ENCODE data around the gene FLCN. TPM values are rescaled to one million over a fixed set of nuclear protein-coding genes. Genes with fewer than 3 reads are reported as not detected.

FLCN gene
- total RNA-seq, 2 donors from 2014 or later = 43.8 to 125 TPM

GRCh38 chr17:17246879-17247278, 9.9 kb upstream of the FLCN start:
- intact Hi-C loops (cut with DNase I) = no loop called here
- no peak for TF ChIP-seq POLR2A (IDR thresholded peaks at IDR 0.05)
- no peak for TF ChIP-seq POLR2AphosphoS5 (IDR thresholded peaks at IDR 0.05)
- TF ChIP-seq CTCF (IDR thresholded peaks at IDR 0.05) = no peak
- Histone ChIP-seq H3K36me3 (peaks cover 0 to 5% of the 10 kb centered on the region in 2 donors), H3K27ac (no peak overlapping the region), H3K9me3 (no peaks in the 10 kb centered on the region), H3K4me3 (no peak overlapping the region), H3K4me1 (replicated peaks) (no peaks in the 10 kb centered on the region), H3K27me3 (replicated peaks; ENCODE audit: insufficient read depth) (no peaks in the 10 kb centered on the region)
- DNase-seq (ENCODE audit: low spot score) = no peak
- 87% methylated on average over 3 of the region's 3 CpGs for WGBS

GRCh38 chr17:17243163-17243562, 6.2 kb upstream of the FLCN start:
- Histone ChIP-seq H3K4me1 (replicated peaks) (no peaks in the 10 kb centered on the region), H3K27ac (no peak overlapping the region), H3K4me3 (no peak overlapping the region), H3K9me3 (no peaks in the 10 kb centered on the region), H3K27me3 (replicated peaks; ENCODE audit: insufficient read depth) (no peaks in the 10 kb centered on the region), H3K36me3 (no peaks in the 10 kb centered on the region)
- intact Hi-C loops (cut with DNase I) = no loop called here
- TF ChIP-seq CTCF (IDR thresholded peaks at IDR 0.05) (no peak), POLR2A (IDR thresholded peaks at IDR 0.05) (no peak), POLR2AphosphoS5 (IDR thresholded peaks at IDR 0.05) (no peak)
- no peak for DNase-seq (ENCODE audit: low spot score)
- 88% methylated on average over 6 of the region's 6 CpGs for WGBS

DNA sequence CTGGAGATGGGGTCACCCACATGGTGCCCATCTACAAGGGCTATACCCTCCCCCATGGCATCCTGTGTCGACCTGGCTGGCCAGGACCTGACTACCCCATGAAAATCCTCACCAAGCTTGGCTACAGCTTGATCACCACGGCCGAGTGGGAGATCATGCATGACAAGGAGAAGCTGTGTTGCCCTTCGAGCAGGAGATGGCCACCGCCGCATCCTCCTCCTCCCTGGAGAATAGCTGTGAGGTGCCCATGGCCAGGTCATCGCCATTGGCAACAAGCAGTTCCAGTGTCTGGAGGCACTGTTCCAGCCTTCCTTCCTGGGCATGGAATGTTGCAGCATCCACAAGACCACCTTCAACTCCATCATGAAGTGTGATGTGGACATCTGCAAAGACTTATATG, 5.3 kb upstream of the FLCN start:
- no peak overlapping the region for H3K27ac ChIP-seq
- no peaks in the 10 kb centered on the region for H3K4me1 ChIP-seq (replicated peaks)
- H3K36me3 ChIP-seq = no peaks in the 10 kb centered on the region
- no peak for DNase-seq (ENCODE audit: low spot score)
- 95% methylated on average over 7 of the region's 7 CpGs for WGBS
- TF ChIP-seq POLR2A (IDR thresholded peaks at IDR 0.05) (no peak), POLR2AphosphoS5 (IDR thresholded peaks at IDR 0.05) (no peak)
- intact Hi-C loops (cut with DNase I) = no loop called here
- H3K4me3 ChIP-seq = no peak overlapping the region
- no peaks in the 10 kb centered on the region for H3K9me3 ChIP-seq
- H3K27me3 ChIP-seq (replicated peaks; ENCODE audit: insufficient read depth) = no peaks in the 10 kb centered on the region

GRCh38 chr17:17241656-17242055, 4.7 kb upstream of the FLCN start:
- H3K36me3 ChIP-seq = no peaks in the 10 kb centered on the region
- H3K27ac ChIP-seq = no peak overlapping the region
- DNase-seq (ENCODE audit: low spot score) = no peak
- WGBS = 77% methylated on average over 10 of the region's 10 CpGs
- intact Hi-C loops (cut with DNase I) = no loop called here
- no peak overlapping the region for H3K4me3 ChIP-seq
- no peaks in the 10 kb centered on the region for H3K4me1 ChIP-seq (replicated peaks)
- H3K27me3 ChIP-seq (replicated peaks; ENCODE audit: insufficient read depth) = no peaks in the 10 kb centered on the region
- H3K9me3 ChIP-seq = no peaks in the 10 kb centered on the region
- TF ChIP-seq POLR2AphosphoS5 (IDR thresholded peaks at IDR 0.05) (no peak), POLR2A (IDR thresholded peaks at IDR 0.05) (no peak), CTCF (IDR thresholded peaks at IDR 0.05) (no peak)

DNA sequence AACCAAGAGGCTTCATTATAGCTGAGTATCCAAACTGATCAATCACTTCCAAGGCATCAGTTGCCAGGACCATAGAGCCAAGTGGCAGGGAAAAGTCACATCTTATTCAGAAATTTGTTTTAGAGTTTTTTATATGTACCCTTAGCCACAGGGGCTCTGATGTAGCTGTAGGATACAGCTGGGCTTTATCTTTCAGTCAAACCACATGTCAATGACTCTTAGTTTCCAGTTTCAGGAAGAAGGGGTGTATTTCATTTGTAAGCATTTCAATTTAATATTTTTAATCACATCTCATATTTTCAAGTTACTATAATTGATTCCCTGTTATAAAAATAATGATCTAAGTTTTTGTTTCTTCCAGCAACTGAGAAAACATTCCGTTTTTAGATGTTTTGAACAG, 2.9 kb upstream of the FLCN start:
- Histone ChIP-seq H3K9me3 (no peaks in the 10 kb centered on the region), H3K36me3 (no peaks in the 10 kb centered on the region), H3K27me3 (replicated peaks; ENCODE audit: insufficient read depth) (no peaks in the 10 kb centered on the region), H3K27ac (no peak overlapping the region), H3K4me3 (no peak overlapping the region), H3K4me1 (replicated peaks) (peaks cover 3% of the 10 kb centered on the region)
- TF ChIP-seq POLR2AphosphoS5 (IDR thresholded peaks at IDR 0.05) (no peak), POLR2A (IDR thresholded peaks at IDR 0.05) (no peak), CTCF (IDR thresholded peaks at IDR 0.05) (no peak)
- 83% methylated on average over 1 of the region's 1 CpG for WGBS
- DNase-seq (ENCODE audit: low spot score) = no peak
- intact Hi-C loops (cut with DNase I) = loop anchor here (5.0 kb wide), 1 partner anchor 98 kb away; no protein-coding TSS in a partner anchor

Measured in prostate gland (tissue), 2 donors.